Esophagus muscularis mucosa (tissue), 4 donors: ENCODE measurements around the gene AZI2. TPM values are rescaled to one million over a fixed set of nuclear protein-coding genes. Genes with fewer than 3 reads are reported as not detected.

ENCODE experiments used
- DNase-seq: peaks from one replicate; pipeline ENCODE4 v3.0.0-alpha.2; 2017; ENCODE audit errors: extremely low spot score
- H3K27ac ChIP-seq, 4 donors: fragments of 200-600 bp; sonication (generic); replicated peaks in 1 of 4; 1 replicate in 3 of 4; 2 replicates in 1 of 4; pipeline ENCODE4 v1.5.1; 2016 to 2019; ENCODE audit warnings: mild to moderate bottlenecking in 1 of 4
- H3K27me3 ChIP-seq, 4 donors: fragments of 200-600 bp; sonication (generic); one replicate each; pipeline versions ENCODE4 v1.5.1 to v1.6.0; 2016 to 2019
- H3K36me3 ChIP-seq, 4 donors: fragments of 200-600 bp; sonication (generic); one replicate each; pipeline ENCODE4 v1.5.1; 2016 to 2019
- H3K4me1 ChIP-seq, 4 donors: fragments of 200-600 bp; sonication (generic); one replicate each; pipeline ENCODE4 v1.5.1; 2016 to 2019
- H3K4me3 ChIP-seq, 4 donors: fragments of 200-600 bp; sonication (generic); 1 replicate in 2 of 4; 2 replicates in 2 of 4; pipeline ENCODE4 v1.5.1; 2016 to 2019; ENCODE audit warnings: mild to moderate bottlenecking in 4 of 4, moderate library complexity in 1 of 4
- H3K9me3 ChIP-seq, 4 donors: fragments of 200-600 bp; sonication (generic); 1 replicate in 3 of 4; 2 replicates in 1 of 4; pipeline ENCODE4 v1.5.1; 2016 to 2019
- EP300 ChIP-seq: sonication (generic); formaldehyde crosslinking; IDR thresholded peaks from one replicate; pipeline ENCODE4 v1.6.1; 2017; ENCODE audit warnings: antibody characterized with exemption
- POLR2A ChIP-seq: fragments of 450-650 bp; IDR thresholded peaks from one replicate; pipeline ENCODE4 v1.6.1; 2017; ENCODE audit warnings: antibody characterized with exemption, moderate library complexity, mild to moderate bottlenecking, low read depth
- POLR2AphosphoS5 ChIP-seq, 2 donors: sonication (generic); formaldehyde crosslinking; IDR thresholded peaks; one replicate each; pipeline ENCODE4 v1.6.1; 2017; ENCODE audit warnings: antibody characterized with exemption in 2 of 2
- WGBS: methylation state at CpG from one replicate; pipeline ENCODE4 v1.1.5; 2018; 5-methylcytosine and 5-hydroxymethylcytosine counted together
- intact Hi-C: fragments of 100-400 bp; cut with DNase I; formaldehyde crosslinking; loops from one replicate; pipeline ENCODE4 v1.15.1; 2023
- total RNA-seq, 4 donors: library from RNA; depleted of rRNA; stranded (reverse); fragments of >200 nt; gene quantifications; one replicate each; pipeline versions ENCODE4 v1.1.0 to v1.2.1, GENCODE V29; 2016
- TF ChIP-seq, protein P1 (sequence below), 3 experiments: fragments of 200-600 bp in 2 of 3; fragments of 450-650 bp in 1 of 3; sonication (generic) in 2 of 3; IDR thresholded peaks; one replicate each; pipeline ENCODE4 v1.5.1; 2017 to 2019; ENCODE audit warnings: antibody characterized with exemption in 3 of 3, mild to moderate bottlenecking in 2 of 3, moderate library complexity in 1 of 3

AZI2 gene
- total RNA-seq, 4 donors from 2014 or later: 40.0 to 71.9 (median 56.5) TPM

- no peak for DNase-seq
- 95% methylated on average over 1 of the region's 1 CpG for WGBS
- Histone ChIP-seq H3K27me3 (no peaks in the 10 kb centered on the region), H3K9me3 (no peaks in the 10 kb centered on the region), H3K4me3 (no peak overlapping the region), H3K4me1 (no peaks in the 10 kb centered on the region), H3K27ac (no peak overlapping the region), H3K36me3 (peaks cover 0 to 17% (median 3%) of the 10 kb centered on the region in 4 donors)
- intact Hi-C loops: no loop called here
- TF ChIP-seq POLR2A (no peak), POLR2AphosphoS5 (IDR thresholded peaks at IDR 0.05) (no peak), EP300 (no peak)
- TF ChIP-seq, protein P1, sequence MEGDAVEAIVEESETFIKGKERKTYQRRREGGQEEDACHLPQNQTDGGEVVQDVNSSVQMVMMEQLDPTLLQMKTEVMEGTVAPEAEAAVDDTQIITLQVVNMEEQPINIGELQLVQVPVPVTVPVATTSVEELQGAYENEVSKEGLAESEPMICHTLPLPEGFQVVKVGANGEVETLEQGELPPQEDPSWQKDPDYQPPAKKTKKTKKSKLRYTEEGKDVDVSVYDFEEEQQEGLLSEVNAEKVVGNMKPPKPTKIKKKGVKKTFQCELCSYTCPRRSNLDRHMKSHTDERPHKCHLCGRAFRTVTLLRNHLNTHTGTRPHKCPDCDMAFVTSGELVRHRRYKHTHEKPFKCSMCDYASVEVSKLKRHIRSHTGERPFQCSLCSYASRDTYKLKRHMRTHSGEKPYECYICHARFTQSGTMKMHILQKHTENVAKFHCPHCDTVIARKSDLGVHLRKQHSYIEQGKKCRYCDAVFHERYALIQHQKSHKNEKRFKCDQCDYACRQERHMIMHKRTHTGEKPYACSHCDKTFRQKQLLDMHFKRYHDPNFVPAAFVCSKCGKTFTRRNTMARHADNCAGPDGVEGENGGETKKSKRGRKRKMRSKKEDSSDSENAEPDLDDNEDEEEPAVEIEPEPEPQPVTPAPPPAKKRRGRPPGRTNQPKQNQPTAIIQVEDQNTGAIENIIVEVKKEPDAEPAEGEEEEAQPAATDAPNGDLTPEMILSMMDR (IDR thresholded peaks at IDR 0.05): no peak
Measured at GRCh38 chr3:28315711-28316110, 32.9 kb downstream of the AZI2 start.

GRCh38 chr3:28308196-28308595 is 40.4 kb downstream of the AZI2 start:
- H3K4me3 ChIP-seq: no peak overlapping the region
- H3K27ac ChIP-seq: no peak overlapping the region
- no peak for TF ChIP-seq POLR2A
- TF ChIP-seq, protein P1 (IDR thresholded peaks at IDR 0.05): no peak
- TF ChIP-seq POLR2AphosphoS5 (IDR thresholded peaks at IDR 0.05): no peak
- TF ChIP-seq EP300: no peak
- no peak for DNase-seq
- H3K27me3 ChIP-seq: no peaks in the 10 kb centered on the region
- no peaks in the 10 kb centered on the region for H3K4me1 ChIP-seq
- WGBS: 91% methylated on average over 3 of the region's 3 CpGs
- intact Hi-C loops: no loop called here
- H3K36me3 ChIP-seq: no peaks in the 10 kb centered on the region
- H3K9me3 ChIP-seq: no peaks in the 10 kb centered on the region

DNA sequence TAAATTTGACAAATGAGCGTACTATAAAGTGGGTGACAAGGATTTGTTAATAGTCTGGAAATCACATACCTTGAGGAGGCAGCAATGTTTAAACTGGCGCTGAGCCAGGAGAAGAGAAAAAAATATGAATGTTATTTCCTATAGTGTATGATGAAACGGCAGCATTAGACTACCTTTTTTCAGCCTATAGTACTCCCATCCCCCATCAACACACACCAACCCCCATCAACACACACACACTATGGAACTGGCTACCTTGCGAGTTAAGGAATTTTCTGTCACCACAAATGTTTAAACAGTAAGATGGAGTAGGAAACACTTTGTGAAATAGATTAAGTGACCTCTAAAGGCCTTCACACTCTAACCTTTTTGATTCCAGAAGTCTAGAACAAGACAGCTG is 46.9 kb downstream of the AZI2 start:
- Histone ChIP-seq H3K27me3 (no peaks in the 10 kb centered on the region), H3K9me3 (no peaks in the 10 kb centered on the region), H3K4me3 (no peak overlapping the region), H3K4me1 (no peaks in the 10 kb centered on the region), H3K27ac (no peak overlapping the region), H3K36me3 (no peaks in the 10 kb centered on the region)
- 84% methylated on average over 4 of the region's 4 CpGs for WGBS
- intact Hi-C loops: no loop called here
- TF ChIP-seq POLR2AphosphoS5 (IDR thresholded peaks at IDR 0.05) (no peak), POLR2A (no peak), EP300 (no peak)
- TF ChIP-seq, protein P1 (IDR thresholded peaks at IDR 0.05): no peak
- DNase-seq: no peak

DNA sequence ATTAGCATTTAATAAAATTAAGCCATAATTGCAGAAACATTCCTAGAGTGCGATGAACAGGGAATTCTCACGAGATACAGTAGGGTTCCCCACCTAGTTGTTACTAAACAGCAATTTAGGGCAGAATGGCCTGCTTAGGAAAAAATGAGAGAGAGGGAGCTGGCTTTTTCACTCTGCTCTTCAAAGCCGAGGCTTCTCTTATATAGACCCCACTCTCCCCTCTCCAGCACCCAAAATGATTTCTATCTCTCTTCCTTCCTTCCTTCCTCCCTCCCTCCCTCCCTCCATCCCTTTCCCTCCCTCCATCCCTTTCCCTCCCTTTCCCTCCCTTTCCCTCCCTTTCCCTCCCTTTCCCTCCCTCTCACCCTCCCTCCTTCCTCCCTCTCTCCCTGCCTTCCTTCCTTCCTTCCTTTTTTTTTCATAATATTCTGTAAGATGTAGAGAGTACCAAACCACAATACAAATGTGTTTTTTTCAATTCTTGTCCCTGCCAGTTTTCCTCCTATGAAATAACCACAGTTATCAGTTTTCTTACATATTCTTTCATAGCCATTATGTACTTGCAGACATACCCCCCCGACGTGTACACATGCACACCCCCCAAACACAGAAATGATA is 48.2 kb downstream of the AZI2 start:
- H3K27ac ChIP-seq: no peak overlapping the region
- 94% methylated on average over 5 of the region's 5 CpGs for WGBS
- intact Hi-C loops: no loop called here
- no peaks in the 10 kb centered on the region for H3K27me3 ChIP-seq
- no peak overlapping the region for H3K4me3 ChIP-seq
- H3K9me3 ChIP-seq: no peaks in the 10 kb centered on the region
- DNase-seq: no peak
- TF ChIP-seq, protein P1 (IDR thresholded peaks at IDR 0.05): no peak
- TF ChIP-seq POLR2AphosphoS5 (IDR thresholded peaks at IDR 0.05) (no peak), POLR2A (no peak), EP300 (no peak)
- H3K4me1 ChIP-seq: peaks cover 0 to 4% (median 0%) of the 10 kb centered on the region in 4 donors
- H3K36me3 ChIP-seq: no peaks in the 10 kb centered on the region

DNA sequence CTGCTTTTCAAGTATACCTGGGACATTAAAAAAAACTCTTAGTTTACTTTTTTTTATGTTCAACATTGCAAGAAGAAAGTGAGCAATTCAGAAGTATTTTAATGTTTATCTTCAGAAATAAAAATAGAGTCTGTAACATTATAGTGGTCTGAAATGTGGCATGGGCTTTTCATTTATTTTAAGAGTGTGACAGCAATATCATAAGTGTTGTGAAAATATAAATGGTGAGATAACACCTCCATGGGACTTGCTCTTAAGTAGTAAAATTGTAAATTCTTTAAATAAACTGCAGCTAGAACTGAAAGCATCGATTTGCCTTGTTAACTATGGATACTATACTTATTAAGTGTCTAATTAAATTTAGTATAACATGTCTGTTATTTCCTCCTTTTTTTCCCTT is 48.9 kb downstream of the AZI2 start:
- intact Hi-C loops: no loop called here
- Histone ChIP-seq H3K36me3 (no peaks in the 10 kb centered on the region), H3K27ac (no peak overlapping the region), H3K4me3 (no peak overlapping the region), H3K4me1 (peaks cover 0 to 4% (median 0%) of the 10 kb centered on the region in 4 donors), H3K27me3 (no peaks in the 10 kb centered on the region), H3K9me3 (no peaks in the 10 kb centered on the region)
- TF ChIP-seq, protein P1 (IDR thresholded peaks at IDR 0.05): no peak
- TF ChIP-seq EP300 (no peak), POLR2AphosphoS5 (IDR thresholded peaks at IDR 0.05) (no peak), POLR2A (no peak)
- no peak for DNase-seq
- 84% methylated on average over 1 of the region's 1 CpG for WGBS
